Brain microvascular endothelial cell (primary cell): Measurements from ENCODE around the gene TMEM252.

Source experiments
- DNase-seq: peaks from one replicate; pipeline ENCODE4 v3.0.0-alpha.2; 2020
- H3K27ac ChIP-seq: fragments of 250-450 bp; sonication (Bioruptor Pico); 2 replicates; pipeline ENCODE4 v1.5.1; 2020; ENCODE audit warnings: mild to moderate bottlenecking, moderate library complexity
- H3K27me3 ChIP-seq: fragments of 250-450 bp; sonication (Bioruptor Pico); replicated peaks from 2 replicates; pipeline ENCODE4 v1.5.1; 2020; ENCODE audit warnings: mild to moderate bottlenecking
- H3K36me3 ChIP-seq: fragments of 250-450 bp; sonication (Bioruptor Pico); replicated peaks from 2 replicates; pipeline ENCODE4 v1.5.1; 2020; ENCODE audit warnings: mild to moderate bottlenecking
- H3K4me3 ChIP-seq: 2 replicates; pipeline ENCODE4 v1.5.1; 2011; ENCODE audit warnings: low read depth, mild to moderate bottlenecking, control low read depth, low read length, moderate library complexity
- in situ Hi-C: cut with HindIII; loops from 2 replicates; pipeline ENCODE4 v1.10.0; 2017; ENCODE audit warnings: low sequenced_read_pairs, low pct_ligation_motif_present
- TF ChIP-seq, protein P1 (sequence below): IDR thresholded peaks from 2 replicates; pipeline ENCODE4 v1.5.1; 2011; ENCODE audit warnings: low read depth, mild to moderate bottlenecking, moderate library complexity, low read length, control low read depth, inconsistent platforms; ENCODE audit errors: missing control alignments

TMEM252 gene

DNA sequence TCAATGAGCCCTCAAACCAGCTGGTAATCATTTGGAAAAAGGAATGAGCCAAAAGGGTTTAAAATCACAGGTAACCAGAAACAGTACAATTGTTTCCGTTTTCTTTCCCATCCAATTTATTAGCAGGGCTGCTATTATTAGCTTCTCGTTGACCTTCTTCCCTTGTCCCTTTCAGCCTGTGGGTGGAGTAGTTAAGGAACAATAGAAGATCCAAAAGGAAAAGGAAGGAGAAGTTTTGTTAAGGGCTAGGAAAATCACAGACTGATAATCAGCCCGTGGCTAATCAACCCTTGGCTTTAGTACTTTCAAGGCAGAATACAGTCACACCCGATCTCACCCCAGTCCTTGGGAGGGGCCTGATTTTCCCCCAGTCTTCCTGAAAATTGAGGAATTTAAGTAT lies 38.4 kb downstream of the TMEM252 start:
- in situ Hi-C loops: no loop called here
- TF ChIP-seq, protein P1, sequence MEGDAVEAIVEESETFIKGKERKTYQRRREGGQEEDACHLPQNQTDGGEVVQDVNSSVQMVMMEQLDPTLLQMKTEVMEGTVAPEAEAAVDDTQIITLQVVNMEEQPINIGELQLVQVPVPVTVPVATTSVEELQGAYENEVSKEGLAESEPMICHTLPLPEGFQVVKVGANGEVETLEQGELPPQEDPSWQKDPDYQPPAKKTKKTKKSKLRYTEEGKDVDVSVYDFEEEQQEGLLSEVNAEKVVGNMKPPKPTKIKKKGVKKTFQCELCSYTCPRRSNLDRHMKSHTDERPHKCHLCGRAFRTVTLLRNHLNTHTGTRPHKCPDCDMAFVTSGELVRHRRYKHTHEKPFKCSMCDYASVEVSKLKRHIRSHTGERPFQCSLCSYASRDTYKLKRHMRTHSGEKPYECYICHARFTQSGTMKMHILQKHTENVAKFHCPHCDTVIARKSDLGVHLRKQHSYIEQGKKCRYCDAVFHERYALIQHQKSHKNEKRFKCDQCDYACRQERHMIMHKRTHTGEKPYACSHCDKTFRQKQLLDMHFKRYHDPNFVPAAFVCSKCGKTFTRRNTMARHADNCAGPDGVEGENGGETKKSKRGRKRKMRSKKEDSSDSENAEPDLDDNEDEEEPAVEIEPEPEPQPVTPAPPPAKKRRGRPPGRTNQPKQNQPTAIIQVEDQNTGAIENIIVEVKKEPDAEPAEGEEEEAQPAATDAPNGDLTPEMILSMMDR: no peak
- Histone ChIP-seq H3K27me3 (no peaks in the 10 kb centered on the region), H3K27ac (no peak overlapping the region), H3K36me3 (no peaks in the 10 kb centered on the region), H3K4me3 (no peak overlapping the region)
- DNase-seq: no peak

DNA sequence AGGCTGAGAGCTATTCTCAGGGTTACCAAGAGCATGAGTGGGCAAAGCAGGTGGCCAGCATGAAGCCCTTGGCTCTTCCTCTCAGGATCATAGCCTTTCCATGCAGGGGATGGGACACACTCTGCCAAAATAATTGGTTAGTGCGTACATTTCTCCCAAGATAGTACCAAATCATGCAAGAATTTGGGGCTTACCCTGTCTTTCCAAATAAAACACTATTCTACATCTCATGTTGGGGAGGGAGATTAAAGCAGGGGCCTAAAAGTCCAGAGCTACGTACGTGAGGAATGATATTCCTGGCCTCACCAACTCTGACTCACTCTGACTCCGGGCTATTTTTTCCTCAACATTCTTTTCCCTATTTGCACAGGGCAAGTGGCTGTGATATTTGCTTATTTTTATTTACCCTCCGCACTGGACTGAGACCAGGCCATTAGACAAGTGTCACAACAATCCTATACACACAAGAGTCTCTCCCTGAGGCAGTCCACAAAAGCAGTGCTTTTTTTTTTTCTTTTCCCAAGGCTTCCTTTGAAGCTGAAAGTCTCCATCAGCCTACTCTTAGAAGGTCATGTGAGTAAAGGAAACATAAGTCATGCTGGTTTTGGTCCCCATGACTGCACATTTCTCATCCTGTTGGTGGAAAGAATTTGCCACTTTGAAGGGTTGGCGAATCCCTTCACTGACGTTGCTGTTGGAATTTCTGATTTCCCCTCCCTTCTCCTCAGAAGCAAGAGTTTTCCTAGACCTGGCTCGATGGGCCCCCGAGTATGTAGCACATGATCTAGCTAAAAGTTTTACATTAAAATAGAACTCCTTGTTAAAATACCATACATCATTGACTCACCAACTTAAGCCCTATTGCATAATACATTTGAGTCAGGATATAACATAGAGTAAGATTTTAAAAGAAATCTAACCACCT lies 40.0 kb downstream of the TMEM252 start:
- H3K36me3 ChIP-seq: no peaks in the 10 kb centered on the region
- DNase-seq: peak; percentile 5
- in situ Hi-C loops: no loop called here
- H3K27me3 ChIP-seq: no peaks in the 10 kb centered on the region
- H3K27ac ChIP-seq: no peak overlapping the region
- TF ChIP-seq, protein P1: no peak
- H3K4me3 ChIP-seq: no peak overlapping the region

DNA sequence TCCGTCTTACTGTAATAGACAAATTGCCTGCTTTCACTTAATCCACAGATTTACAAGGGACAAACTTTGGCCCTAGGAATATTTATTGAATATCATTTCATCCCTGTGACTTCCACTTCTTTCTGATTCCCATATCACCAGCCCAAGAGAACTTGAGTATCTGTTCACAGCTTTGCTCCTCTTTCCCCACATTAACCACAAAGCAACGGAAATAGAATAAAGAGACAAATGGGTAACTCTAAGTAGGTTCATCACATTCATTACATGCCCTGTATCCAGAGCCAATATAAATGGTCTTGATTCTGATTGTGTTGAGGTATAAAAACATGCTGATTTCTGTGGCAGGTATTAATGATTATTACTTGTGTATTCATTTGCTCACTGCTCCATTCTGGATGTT lies 41.9 kb downstream of the TMEM252 start:
- DNase-seq: no peak
- Histone ChIP-seq H3K4me3 (no peak overlapping the region), H3K36me3 (no peaks in the 10 kb centered on the region), H3K27me3 (no peaks in the 10 kb centered on the region), H3K27ac (no peak overlapping the region)
- TF ChIP-seq, protein P1: no peak
- in situ Hi-C loops: no loop called here

DNA sequence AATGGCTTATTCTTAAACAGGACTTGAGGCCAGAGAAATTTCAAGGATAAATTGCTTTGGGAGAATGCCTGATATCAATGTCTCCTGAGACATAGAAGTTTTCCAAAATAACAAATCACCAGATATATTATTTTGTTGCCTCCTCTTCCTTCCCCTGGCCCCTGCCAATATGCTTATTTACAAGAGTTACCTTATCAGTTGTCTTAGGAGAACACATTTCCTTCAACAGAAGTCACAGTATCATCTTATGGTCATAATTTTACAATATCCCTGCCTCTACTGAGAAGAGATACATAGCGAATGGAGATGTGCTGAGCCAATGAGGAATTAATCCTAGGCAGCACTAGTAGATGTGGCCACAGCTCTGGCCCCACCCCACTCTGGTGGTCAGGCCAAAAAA lies 43.1 kb downstream of the TMEM252 start:
- Histone ChIP-seq H3K27me3 (no peaks in the 10 kb centered on the region), H3K27ac (no peak overlapping the region), H3K4me3 (no peak overlapping the region), H3K36me3 (no peaks in the 10 kb centered on the region)
- in situ Hi-C loops: no loop called here
- DNase-seq: no peak
- TF ChIP-seq, protein P1: no peak

DNA sequence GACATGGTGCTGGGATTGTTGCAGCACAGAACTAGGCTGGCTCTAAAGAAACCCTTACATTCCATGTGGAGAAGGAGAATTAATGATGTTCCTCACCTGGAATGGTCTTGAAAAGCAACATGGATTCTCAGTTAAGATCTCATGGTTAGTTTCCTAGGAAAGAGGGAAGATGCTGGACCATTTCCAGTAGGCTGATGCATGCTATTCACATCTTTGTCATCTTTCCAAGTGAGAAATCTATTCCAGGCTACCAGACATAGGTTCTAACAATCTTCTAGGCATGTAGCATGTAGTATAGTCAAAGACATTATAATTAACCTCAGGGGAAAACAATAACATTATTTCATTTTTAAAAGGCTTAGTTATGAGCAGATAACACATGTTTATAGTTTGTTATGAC lies 44.3 kb downstream of the TMEM252 start:
- Histone ChIP-seq H3K36me3 (no peaks in the 10 kb centered on the region), H3K27me3 (no peaks in the 10 kb centered on the region), H3K4me3 (no peak overlapping the region), H3K27ac (no peak overlapping the region)
- TF ChIP-seq, protein P1: no peak
- no peak for DNase-seq
- in situ Hi-C loops: no loop called here
